Epidermal melanocyte (primary cell): Measurements from ENCODE around the gene DNPEP.

Experiments used
- DNase-seq: peaks from one replicate; pipeline ENCODE4 v3.0.0; 2011; ENCODE audit warnings: low spot score; ENCODE audit not compliant: insufficient read length

DNPEP gene

GRCh38 chr2:219362072-219362471 lies 25.6 kb downstream of the DNPEP start:
- DNase-seq: no peak

- DNase-seq: no peak
Measured at GRCh38 chr2:219358170-219359075, 29.3 kb downstream of the DNPEP start.

- DNase-seq: no peak
Measured at GRCh38 chr2:219356834-219357233, 30.9 kb downstream of the DNPEP start.

GRCh38 chr2:219354582-219354981 lies 33.1 kb downstream of the DNPEP start:
- DNase-seq: no peak

- DNase-seq: no peak
Measured at GRCh38 chr2:219353129-219353528, 34.6 kb downstream of the DNPEP start.

GRCh38 chr2:219352448-219353023 lies 35.2 kb downstream of the DNPEP start:
- peak; percentile 30 for DNase-seq

- DNase-seq: no peak
Measured at GRCh38 chr2:219350710-219351221, 36.9 kb downstream of the DNPEP start.

GRCh38 chr2:219350215-219350614 lies 37.5 kb downstream of the DNPEP start:
- DNase-seq: no peak

GRCh38 chr2:219344751-219345430 lies 42.8 kb downstream of the DNPEP start:
- DNase-seq: peak; percentile 40

- DNase-seq: no peak
Measured at GRCh38 chr2:219335373-219335786, 52.3 kb downstream of the DNPEP start.

GRCh38 chr2:219334076-219334475 lies 53.6 kb downstream of the DNPEP start:
- DNase-seq: no peak

GRCh38 chr2:219332542-219332941 lies 55.2 kb downstream of the DNPEP start, which contains the start of gene RESP18:
Gene RESP18 (minus strand): TSS chr2:219332744.
- no peak for DNase-seq

- no peak for DNase-seq
Measured at GRCh38 chr2:219331560-219332213, 56.0 kb downstream of the DNPEP start.

- DNase-seq: no peak
Measured at GRCh38 chr2:219327719-219328118, 60.0 kb downstream of the DNPEP start.

- DNase-seq: no peak
Measured at GRCh38 chr2:219325657-219326315, 61.9 kb downstream of the DNPEP start.

GRCh38 chr2:219325136-219325535 lies 62.6 kb downstream of the DNPEP start:
- no peak for DNase-seq

- DNase-seq: no peak
Measured at GRCh38 chr2:219323434-219323833, 64.3 kb downstream of the DNPEP start.
